ENCODE measurements around the gene RAF1. TPM values are rescaled to one million over a fixed set of nuclear protein-coding genes. Genes with fewer than 3 reads are reported as not detected.

Gene RAF1
- total and polyA plus RNA-seq, 2 experiments from 2014 or later, result 39.5 to 123 TPM

- Histone ChIP-seq H3F3A (replicated peaks; ENCODE audit: low read depth) (peaks cover 10% of the 10 kb centered on the region; the same call in 1 of the 2 replicates), H3K79me2 (replicated peaks; ENCODE audit: insufficient read depth) (peaks cover 60% of the 10 kb centered on the region), H3K27ac (ENCODE audit: low read depth) (peak overlapping the region; percentile 99), H3K36me3 (ENCODE audit: insufficient read depth) (no peaks in the 10 kb centered on the region), H3K4me3 (peak overlapping the region; percentile 98), H3K27me3 (ENCODE audit: insufficient read depth) (no peaks in the 10 kb centered on the region), H3K4me1 (ENCODE audit: insufficient read depth) (peaks cover 22% of the 10 kb centered on the region), H3K4me2 (peak overlapping the region; percentile 92), H4K20me1 (replicated peaks; ENCODE audit: insufficient read depth) (peaks cover 24% of the 10 kb centered on the region), H3K9me2 (ENCODE audit: insufficient read depth) (no peaks in the 10 kb centered on the region), H2AFZ (peak overlapping the region; percentile 75; the same call in 1 of the 2 replicates)
- DNase-seq (ENCODE audit: low spot score), result peak; percentile 64
- H3K4me3 Mint-ChIP-seq, result peak overlapping the region; percentile 85
- no peaks in the 10 kb centered on the region for H3K9me3 Mint-ChIP-seq
- TF ChIP-seq STAT1 (IDR thresholded peaks at IDR 0.05; ENCODE audit: unreplicated experiment), result no peak
- no peak for TF ChIP-seq ETS1 (IDR thresholded peaks at IDR 0.05)
- TF ChIP-seq JUNB (IDR thresholded peaks at IDR 0.05; ENCODE audit: unreplicated experiment), result no peak
- no peak for TF ChIP-seq CTCF (conservative IDR thresholded peaks at IDR 0.05; ENCODE audit: low read depth in 2 of 2)
- TF ChIP-seq ZNF462 (CRISPR knock-in tag; IDR thresholded peaks at IDR 0.05), result no peak
- no peak for TF ChIP-seq ZNF114 (CRISPR knock-in tag; IDR thresholded peaks at IDR 0.05)
- TF ChIP-seq NANOG (IDR thresholded peaks at IDR 0.05; ENCODE audit: borderline replicate concordance), result no peak
- no peak for TF ChIP-seq EZH2phosphoT487 (IDR thresholded peaks at IDR 0.05; ENCODE audit: unreplicated experiment)
- no peak for TF ChIP-seq REST (IDR thresholded peaks at IDR 0.05; ENCODE audit: unreplicated experiment)
- no peak for TF ChIP-seq EZH2 (IDR thresholded peaks at IDR 0.05; ENCODE audit: low read depth, unreplicated experiment)
- no peak for TF ChIP-seq CREB1 (CRISPR knock-in tag; IDR thresholded peaks at IDR 0.05; ENCODE audit: low read depth)
- TF ChIP-seq POLR2AphosphoS5 (IDR thresholded peaks at IDR 0.05; ENCODE audit: low read depth), result no peak
- TF ChIP-seq ZNF331 (CRISPR knock-in tag; IDR thresholded peaks at IDR 0.05; ENCODE audit: low read depth), result no peak
- peak; percentile 41 for ATAC-seq
- H3K36me3 Mint-ChIP-seq (ENCODE audit: low read depth), result no peaks in the 10 kb centered on the region
- peak overlapping the region; percentile 93 for H3K27ac Mint-ChIP-seq
- peaks cover 7% of the 10 kb centered on the region for H3K27me3 Mint-ChIP-seq (ENCODE audit: insufficient read depth, low read depth, poor library complexity)
- peaks cover 29% of the 10 kb centered on the region for H3K4me1 Mint-ChIP-seq
These were observed 1.1 kb downstream of the RAF1 start for GRCh38 chr3:12662593-12663400.
